Bronchial epithelial cell (primary cell): ENCODE results near the gene NUDT22. TPM values are rescaled to one million over a fixed set of nuclear protein-coding genes. Genes with fewer than 3 reads are reported as not detected.

Experiments used
- DNase-seq: peaks from one replicate; pipeline ENCODE4 v3.0.0-alpha.2; 2010; ENCODE audit warnings: low read depth
- FAIRE-seq: peaks from 2 replicates; lab custom pipeline; 2011; peaks lifted over from hg19 to GRCh38; lab: Jason Lieb, UNC
- H3K27me3 ChIP-seq: 2 replicates; pipeline ENCODE4 v1.5.1; 2011; ENCODE audit warnings: low read length; ENCODE audit not compliant: control insufficient read depth, insufficient read depth
- H3K36me3 ChIP-seq: 2 replicates; pipeline ENCODE4 v1.5.1; 2011; ENCODE audit warnings: low read length; ENCODE audit not compliant: control insufficient read depth, insufficient read depth
- H3K4me3 ChIP-seq: 2 replicates; pipeline ENCODE4 v1.5.1; 2011; ENCODE audit warnings: mild to moderate bottlenecking, low read depth, low read length, control low read depth
- CTCF ChIP-seq: IDR thresholded peaks from 2 replicates; pipeline ENCODE4 v1.5.1; 2011; ENCODE audit warnings: mild to moderate bottlenecking, moderate library complexity, low read length, control low read depth, inconsistent platforms; ENCODE audit not compliant: insufficient read depth, severe bottlenecking
- total RNA-seq: library from RNA; depleted of rRNA; stranded (reverse); fragments of >200 nt; gene quantifications from 2 replicates; pipeline ENCODE4 v1.2.1, GENCODE V29; 2014

The NUDT22 gene
- total RNA-seq, 1 donor from 2014 or later: 57.9 TPM

GRCh38 chr11:64260147-64260708 lies 34.2 kb downstream of the NUDT22 start:
- no peak overlapping the region for H3K4me3 ChIP-seq
- peaks cover 65% of the 10 kb centered on the region for H3K36me3 ChIP-seq
- FAIRE-seq (no peak), DNase-seq (no peak)
- no peak for TF ChIP-seq CTCF
- no peaks in the 10 kb centered on the region for H3K27me3 ChIP-seq

GRCh38 chr11:64261556-64262080 lies 35.5 kb downstream of the NUDT22 start:
- no peak for TF ChIP-seq CTCF
- H3K27me3 ChIP-seq: no peaks in the 10 kb centered on the region
- no peak for DNase-seq
- no peak overlapping the region for H3K4me3 ChIP-seq
- peaks cover 62% of the 10 kb centered on the region for H3K36me3 ChIP-seq
- no peak for FAIRE-seq

- Histone ChIP-seq H3K36me3 (peaks cover 61% of the 10 kb centered on the region), H3K27me3 (no peaks in the 10 kb centered on the region), H3K4me3 (no peak overlapping the region)
- FAIRE-seq (no peak), DNase-seq (no peak)
- no peak for TF ChIP-seq CTCF
Measured at GRCh38 chr11:64262271-64263002, 36.4 kb downstream of the NUDT22 start.

- H3K36me3 ChIP-seq: peaks cover 59% of the 10 kb centered on the region
- no peak for TF ChIP-seq CTCF
- no peak overlapping the region for H3K4me3 ChIP-seq
- no peaks in the 10 kb centered on the region for H3K27me3 ChIP-seq
- FAIRE-seq (no peak), DNase-seq (peak; percentile 62)
Measured at GRCh38 chr11:64263021-64263946, 37.2 kb downstream of the NUDT22 start.

- DNase-seq (no peak), FAIRE-seq (no peak)
- no peak for TF ChIP-seq CTCF
- Histone ChIP-seq H3K4me3 (no peak overlapping the region), H3K36me3 (peaks cover 56% of the 10 kb centered on the region), H3K27me3 (no peaks in the 10 kb centered on the region)
Measured at GRCh38 chr11:64263947-64264317, 37.9 kb downstream of the NUDT22 start.
